Measurements from ENCODE around the gene TACO1. TPM values are rescaled to one million over a fixed set of nuclear protein-coding genes. Genes with fewer than 3 reads are reported as not detected.

The TACO1 gene
- total and polyA plus RNA-seq, 10 of the 15 experiments (the other 5 are each of a cell fraction or from before 2014, with no cell fraction given) = 8.5 to 38.6 (median 27.0) TPM

- Histone ChIP-seq H3K9me3 (replicated peaks; ENCODE audit: control insufficient read depth, insufficient read depth, low read length) (no peaks in the 10 kb centered on the region), H4K20me1 (ENCODE audit: control insufficient read depth, insufficient read depth) (no peaks in the 10 kb centered on the region), H3K36me3 (ENCODE audit: control insufficient read depth in 2 of 2, insufficient read depth in 2 of 2, low read length in 1 of 2) (peaks cover 6 to 9% of the 10 kb centered on the region in 2 experiments), H3K9ac (ENCODE audit: control insufficient read depth, insufficient read depth, low read length) (no peak overlapping the region), H3K4me2 (ENCODE audit: control insufficient read depth, insufficient read depth) (no peak overlapping the region), H3K4me3 (no peak overlapping the region), H2AFZ (ENCODE audit: control insufficient read depth, low read depth, low read length) (no peak overlapping the region), H3K4me1 (ENCODE audit: control insufficient read depth, insufficient read depth, low read length) (no peaks in the 10 kb centered on the region), H3K79me2 (ENCODE audit: control insufficient read depth, insufficient read depth, low read length) (no peaks in the 10 kb centered on the region), H3K27me3 (replicated peaks in 1 of 2; ENCODE audit: control insufficient read depth in 2 of 2, insufficient read depth in 2 of 2, low read length in 1 of 2) (no peaks in the 10 kb centered on the region), H3K27ac (ENCODE audit: control insufficient read depth, insufficient read depth) (no peak overlapping the region)
- ChIA-PET RAD21 (ENCODE audit: unreplicated experiment) (interaction anchor here (1.2 kb wide), 1 partner anchor 9 kb away, joined by 4 read pairs; no protein-coding TSS in a partner anchor), CTCF (interaction anchor here (0.5 kb wide), 1 partner anchor 71 kb away, joined by 3 read pairs; no protein-coding TSS in a partner anchor), SMC1A (ENCODE audit: uncharacterized antibody, unreplicated experiment) (no interaction called here), POLR2A (interaction anchor here (0.6 kb wide), 1 partner anchor 10 kb away, joined by 3 read pairs; no protein-coding TSS in a partner anchor)
- FAIRE-seq (no peak), ATAC-seq (no peak), DNase-seq (ENCODE audit: low read depth, low spot score) (no peak)
- WGBS (ENCODE audit: insufficient coverage, insufficient replicate concordance, low lambda C conversion rate, missing lambda C conversion rate) = 8% methylated on average over 1 of the region's 1 CpG
- no TSS peak for BruUV-seq (replicated peaks)
- intact Hi-C loops (cut with micrococcal nuclease; ENCODE audit: unreplicated experiment) = no loop called here
- in situ Hi-C loops (cut with MboI) = no loop called here
- TF ChIP-seq WRNIP1 (IDR thresholded peaks at IDR 0.05; ENCODE audit: borderline replicate concordance, low read depth, low read length) (no peak), ASH2L (IDR thresholded peaks at IDR 0.05; ENCODE audit: borderline replicate concordance, low read depth) (no peak), KLF5 (IDR thresholded peaks at IDR 0.05; ENCODE audit: partially characterized antibody) (no peak), NR2C1 (IDR thresholded peaks at IDR 0.05) (no peak)
Measured at GRCh38 chr17:63639125-63639524, 38.4 kb downstream of the TACO1 start.

- H3K9ac ChIP-seq (ENCODE audit: control insufficient read depth, insufficient read depth, low read length) = no peak overlapping the region
- no peaks in the 10 kb centered on the region for H3K27me3 ChIP-seq (replicated peaks in 1 of 2; ENCODE audit: control insufficient read depth in 2 of 2, insufficient read depth in 2 of 2, low read length in 1 of 2)
- ATAC-seq (no peak), FAIRE-seq (no peak), DNase-seq (ENCODE audit: low read depth, low spot score) (no peak)
- ChIA-PET POLR2A (interaction anchor here (0.5 to 0.6 kb wide), 2 partner anchors 38 to 54 kb away, joined by 3 to 4 read pairs; no protein-coding TSS in a partner anchor), SMC1A (ENCODE audit: uncharacterized antibody, unreplicated experiment) (no interaction called here), RAD21 (ENCODE audit: unreplicated experiment) (interaction anchor here (1.2 kb wide), 1 partner anchor 10 kb away, joined by 4 read pairs; no protein-coding TSS in a partner anchor), CTCF (no interaction called here)
- BruUV-seq (replicated peaks) = no TSS peak
- H2AFZ ChIP-seq (ENCODE audit: control insufficient read depth, low read depth, low read length) = no peak overlapping the region
- no peak overlapping the region for H3K27ac ChIP-seq (ENCODE audit: control insufficient read depth, insufficient read depth)
- H4K20me1 ChIP-seq (ENCODE audit: control insufficient read depth, insufficient read depth) = no peaks in the 10 kb centered on the region
- no peaks in the 10 kb centered on the region for H3K9me3 ChIP-seq (replicated peaks; ENCODE audit: control insufficient read depth, insufficient read depth, low read length)
- 100% methylated on average over 4 of the region's 4 CpGs for WGBS (ENCODE audit: insufficient coverage, insufficient replicate concordance, low lambda C conversion rate, missing lambda C conversion rate)
- intact Hi-C loops (cut with micrococcal nuclease; ENCODE audit: unreplicated experiment) = no loop called here
- H3K36me3 ChIP-seq (ENCODE audit: control insufficient read depth in 2 of 2, insufficient read depth in 2 of 2, low read length in 1 of 2) = peaks cover 4 to 9% of the 10 kb centered on the region in 2 experiments; a peak in 3 of 4 replicates
- H3K4me2 ChIP-seq (ENCODE audit: control insufficient read depth, insufficient read depth) = no peak overlapping the region
- 0 out of 2 replicates have a peak, but pooled peaks cover under 1% of the 10 kb centered on the region for H3K4me1 ChIP-seq (ENCODE audit: control insufficient read depth, insufficient read depth, low read length)
- H3K4me3 ChIP-seq = no peak overlapping the region
- H3K79me2 ChIP-seq (ENCODE audit: control insufficient read depth, insufficient read depth, low read length) = no peaks in the 10 kb centered on the region
- in situ Hi-C loops (cut with MboI) = no loop called here
- TF ChIP-seq SRF (IDR thresholded peaks at IDR 0.05; ENCODE audit: low read depth in 2 of 2, low read length in 2 of 2) = no peak
- TF ChIP-seq MTA2 (IDR thresholded peaks at IDR 0.05; ENCODE audit: low read depth) = no peak
- TF ChIP-seq ZNF207 (IDR thresholded peaks at IDR 0.05; ENCODE audit: borderline replicate concordance) = no peak
- TF ChIP-seq NFYB (IDR thresholded peaks at IDR 0.05; ENCODE audit: insufficient read depth, low read depth, low read length) = no peak
- no peak for TF ChIP-seq EGR1 (IDR thresholded peaks at IDR 0.05; ENCODE audit: borderline replicate concordance in 1 of 2, low read depth in 2 of 2, low read length in 2 of 2)
- no peak for TF ChIP-seq PAX5 (IDR thresholded peaks at IDR 0.05; ENCODE audit: borderline replicate concordance, low read depth, low read length)
- TF ChIP-seq JUND (IDR thresholded peaks at IDR 0.05; ENCODE audit: low read depth, low read length) = no peak
- TF ChIP-seq PBX3 (IDR thresholded peaks at IDR 0.05; ENCODE audit: insufficient replicate concordance, low read depth, low read length) = no peak
- TF ChIP-seq CEBPZ (IDR thresholded peaks at IDR 0.05; ENCODE audit: low read depth, low read length) = no peak
- TF ChIP-seq ZBED1 (IDR thresholded peaks at IDR 0.05; ENCODE audit: borderline replicate concordance) = no peak
Measured at GRCh38 chr17:63640038-63640437, 39.3 kb downstream of the TACO1 start.
